Embryonic facial prominence (tissue), 1 donor: ENCODE data around the gene BET1L.
"Not testable (repeated sequence)": the region's sequence is repeated elsewhere in the genome, so short reads cannot be mapped to it uniquely, and the experiment has no call there.

Source experiments
- DNase-seq: peaks from one replicate; pipeline ENCODE4 v3.0.0-alpha.2; 2016; ENCODE audit errors: extremely low spot score

BET1L gene, protein sequence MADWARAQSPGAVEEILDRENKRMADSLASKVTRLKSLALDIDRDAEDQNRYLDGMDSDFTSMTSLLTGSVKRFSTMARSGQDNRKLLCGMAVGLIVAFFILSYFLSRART

DNA sequence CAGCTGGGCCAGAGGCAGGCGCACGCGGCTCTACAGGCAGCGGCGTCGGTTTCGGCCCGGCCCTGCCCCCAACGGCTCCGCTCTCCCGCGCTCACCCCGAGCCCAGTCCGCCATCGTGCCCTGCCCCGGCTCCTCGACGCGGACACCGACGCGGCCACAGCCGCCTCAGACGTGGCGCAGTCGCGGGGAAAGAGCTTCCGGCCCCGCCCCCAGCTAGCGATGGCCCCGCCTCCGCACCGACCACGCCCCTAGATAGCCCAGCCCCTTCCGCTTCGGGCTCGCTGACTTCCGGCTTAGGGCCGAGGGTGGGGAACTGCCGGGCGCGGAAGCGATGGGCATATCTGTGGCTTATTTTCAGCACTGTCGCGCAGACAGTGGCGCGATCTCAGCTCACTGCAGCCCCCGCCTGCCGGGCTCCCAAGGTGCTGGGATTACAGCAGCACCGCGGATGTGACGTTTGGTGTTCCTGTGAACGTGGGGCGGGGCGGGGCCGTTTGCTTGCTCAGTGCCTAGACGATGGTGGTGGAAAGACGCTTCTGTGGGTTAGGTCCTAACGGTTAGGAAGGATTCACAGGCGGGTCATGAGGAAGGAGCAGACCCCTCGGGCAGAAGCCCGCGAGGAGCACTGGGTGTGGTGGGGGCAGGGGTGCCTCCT is at the start of gene BET1L, which contains the start of gene RIC8A:
Gene BET1L (minus strand): TSS at position 192 of the 655 bp plus-strand sequence. CDS start 78 bp downstream, at position 114.
Gene RIC8A (plus strand): TSS at position 501 of the 655 bp plus-strand sequence. CDS start 1,147 bp downstream, outside the sequence.
- peak; percentile 94 for DNase-seq

DNA sequence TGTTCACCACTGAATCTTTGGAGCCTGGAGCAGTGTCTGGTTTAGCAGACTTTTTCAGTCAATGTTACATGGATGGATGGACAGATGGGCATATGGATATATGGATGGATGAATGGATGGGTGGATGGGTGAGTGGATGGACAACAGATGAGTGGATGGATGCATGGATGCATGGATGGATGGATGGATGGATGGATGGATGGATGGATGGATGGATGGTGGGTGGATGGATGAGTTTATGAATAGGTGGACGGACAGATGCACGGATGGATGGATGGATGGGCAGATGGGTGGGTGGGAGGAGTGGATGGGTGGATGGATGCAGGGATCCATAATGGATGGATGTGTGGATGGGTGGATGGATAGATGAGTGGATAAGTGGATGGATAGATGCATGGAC is 48.6 kb upstream of the BET1L start:
- DNase-seq: no peak

DNA sequence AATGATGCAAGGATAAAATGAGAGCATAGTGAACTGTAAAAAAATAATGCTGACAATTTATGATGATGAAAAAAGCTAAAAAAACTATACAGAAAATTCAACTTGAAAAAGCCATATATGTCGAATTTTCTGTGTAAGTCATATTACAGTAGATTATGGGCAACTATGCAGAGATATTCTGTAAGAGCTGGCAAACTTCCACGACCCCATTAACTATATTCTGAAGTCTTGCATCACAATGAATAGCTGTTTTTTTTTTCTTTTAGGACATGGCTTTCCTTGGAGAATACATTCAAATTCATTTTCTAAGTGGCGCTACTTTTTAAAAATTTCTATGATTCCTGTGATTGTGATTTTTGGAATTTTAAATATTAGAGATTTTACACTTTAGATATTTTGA is 48.0 kb upstream of the BET1L start:
- no peak for DNase-seq

DNA sequence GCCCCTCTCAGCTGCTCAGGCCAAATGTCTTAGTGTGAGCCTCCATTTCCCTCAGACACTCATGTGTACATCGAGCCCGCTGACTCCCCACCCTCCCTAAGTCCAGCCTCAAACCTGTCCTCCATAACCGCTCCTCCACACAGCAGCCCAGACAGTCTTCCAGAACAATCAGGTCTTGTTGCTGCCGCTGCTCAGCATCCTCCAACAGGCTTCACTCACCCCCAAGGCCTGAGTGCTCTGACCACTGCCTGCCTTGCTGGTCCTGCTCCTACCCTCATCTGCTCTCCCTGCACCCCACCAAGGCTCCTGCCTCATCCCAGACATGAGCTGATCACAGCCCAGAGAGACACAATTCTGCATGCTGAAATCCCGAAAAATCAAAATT is 46.7 kb upstream of the BET1L start:
- DNase-seq: no peak

DNA sequence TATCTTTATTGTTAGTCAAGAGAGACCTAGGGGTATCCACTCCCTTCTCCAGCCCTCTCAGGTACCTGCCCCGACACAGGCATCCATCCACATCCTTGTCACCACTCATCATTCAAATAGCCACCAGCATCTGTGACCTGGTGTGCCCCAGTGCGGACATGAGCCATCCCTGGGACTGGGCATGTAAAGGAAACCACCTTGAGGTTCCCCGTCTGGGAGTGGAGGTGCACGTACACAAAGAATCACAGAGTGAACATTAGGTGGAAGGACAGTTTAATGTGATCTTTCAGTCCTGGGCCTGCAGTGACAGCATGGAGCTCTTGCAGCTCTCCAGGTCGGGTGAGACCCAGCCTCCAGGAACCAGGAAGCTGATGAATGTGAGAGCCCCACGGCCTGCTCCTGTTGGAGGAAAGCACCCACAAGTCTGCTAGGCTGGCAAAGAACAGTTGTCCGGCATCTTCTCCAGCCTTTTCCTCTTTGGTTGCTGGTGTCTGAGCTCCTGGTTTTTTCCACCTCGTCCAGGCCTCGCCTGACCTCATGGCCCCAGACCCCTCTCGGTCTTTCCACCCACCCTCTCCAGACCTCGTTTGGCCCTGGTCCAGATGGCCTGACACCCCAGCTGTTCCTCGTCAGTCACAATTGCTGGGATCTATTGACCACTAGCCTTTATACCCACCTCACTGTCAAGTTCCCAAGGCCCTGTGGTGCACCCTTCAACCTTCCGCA is 46.1 kb upstream of the BET1L start:
- DNase-seq: no peak

DNA sequence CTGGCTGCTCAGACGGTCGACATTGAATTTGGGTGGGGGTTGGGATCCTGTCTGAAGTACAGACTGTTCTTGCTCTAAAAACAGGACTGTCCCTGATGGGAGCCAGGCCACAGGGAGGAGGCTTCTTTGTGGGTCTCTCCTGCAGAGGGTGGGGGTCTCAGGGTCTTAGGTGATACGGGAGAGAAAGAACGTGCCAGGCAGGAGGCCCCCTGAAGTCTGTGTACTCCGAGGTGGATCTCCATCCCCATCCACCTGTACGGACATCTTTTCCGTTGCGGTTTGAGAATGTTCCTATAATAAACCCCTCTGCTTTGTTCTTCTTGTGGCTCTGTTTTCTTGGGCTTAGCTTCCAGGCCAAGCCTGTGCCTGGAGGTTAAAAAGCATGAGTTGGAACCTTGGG is 45.5 kb upstream of the BET1L start:
- DNase-seq: no peak

DNA sequence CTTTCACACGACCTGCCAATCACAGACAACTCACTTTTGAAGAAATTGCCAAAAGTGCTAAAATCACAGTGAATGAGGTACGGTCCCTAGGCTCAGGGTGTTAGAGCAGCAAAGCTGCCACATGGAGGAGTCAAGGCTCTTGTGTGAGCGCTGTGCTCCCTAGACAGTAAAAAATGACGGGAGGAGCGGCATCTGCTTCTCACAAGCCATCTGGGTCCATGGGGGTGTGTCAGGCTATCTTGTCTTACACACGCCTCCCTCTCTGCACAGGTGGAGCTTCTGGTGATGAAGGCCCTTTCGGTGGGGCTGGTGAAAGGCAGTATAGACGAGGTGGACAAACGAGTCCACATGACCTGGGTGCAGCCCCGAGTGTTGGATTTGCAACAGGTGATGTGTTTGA is 44.4 kb upstream of the BET1L start:
- DNase-seq: no peak

DNA sequence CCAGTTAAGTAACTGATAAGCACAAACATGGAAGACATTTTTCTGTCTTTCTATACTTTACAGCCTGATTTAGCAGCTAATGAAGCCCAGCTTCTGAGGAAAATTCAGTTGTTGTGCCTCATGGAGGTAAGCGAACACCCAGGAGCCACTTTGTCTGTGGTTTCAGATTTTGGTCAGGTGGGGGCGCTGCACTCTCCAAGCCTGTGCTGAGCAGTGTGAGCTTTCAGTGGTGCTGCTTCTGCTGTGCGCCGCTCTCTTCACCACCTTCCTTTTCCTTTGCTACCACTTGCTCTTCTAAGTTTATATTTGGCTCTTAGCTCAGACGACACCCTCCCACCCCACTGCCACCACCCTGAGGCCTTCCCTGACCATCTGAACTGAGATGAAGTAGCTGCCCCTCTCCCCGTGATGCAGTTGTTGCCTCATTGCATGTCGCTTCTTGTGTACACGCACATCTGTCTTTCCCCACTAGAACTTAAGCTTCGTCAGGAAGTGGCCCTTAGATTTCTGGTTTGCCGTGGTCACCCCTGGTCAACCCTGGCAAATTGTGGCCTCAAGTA is 43.6 kb upstream of the BET1L start:
- no peak for DNase-seq

DNA sequence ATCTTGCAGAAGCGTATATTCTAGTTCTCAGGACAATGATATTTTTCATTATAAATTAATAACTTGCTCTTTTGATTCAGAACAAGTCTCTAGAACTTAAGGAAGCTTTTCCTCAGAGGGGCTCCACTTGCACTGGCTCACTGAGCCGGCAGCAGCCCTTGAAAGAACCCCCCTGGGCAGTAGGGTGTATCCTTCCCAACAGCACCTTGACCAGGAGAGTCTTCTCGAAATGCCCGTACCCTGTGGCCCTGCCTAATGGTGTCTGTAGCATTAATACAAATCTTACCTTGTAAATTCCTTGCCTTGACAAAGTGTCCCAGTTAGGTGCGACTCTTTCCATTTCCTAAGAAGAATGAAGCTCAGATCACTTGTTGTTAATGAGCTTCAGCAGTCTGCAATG is 43.1 kb upstream of the BET1L start:
- DNase-seq: no peak

DNA sequence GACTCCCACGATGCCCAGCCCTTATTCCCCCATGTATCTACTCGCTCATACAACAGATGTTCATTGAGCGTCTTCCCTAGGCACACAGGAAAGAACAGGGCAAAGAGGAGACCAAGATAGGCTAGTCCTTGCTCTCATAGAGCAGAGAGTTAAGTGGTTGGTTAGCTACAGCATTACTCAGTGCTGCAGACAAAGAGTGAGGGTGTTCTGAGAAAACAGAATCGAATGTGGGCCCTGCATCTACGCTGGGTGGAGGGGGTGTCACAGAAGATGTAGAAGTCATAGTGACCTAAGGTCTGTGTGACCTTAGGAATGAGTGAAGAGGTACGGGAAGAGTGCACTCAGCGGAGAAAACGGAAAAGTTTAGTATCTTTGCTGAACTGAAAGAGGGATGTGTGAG is 41.9 kb upstream of the BET1L start:
- no peak for DNase-seq

DNA sequence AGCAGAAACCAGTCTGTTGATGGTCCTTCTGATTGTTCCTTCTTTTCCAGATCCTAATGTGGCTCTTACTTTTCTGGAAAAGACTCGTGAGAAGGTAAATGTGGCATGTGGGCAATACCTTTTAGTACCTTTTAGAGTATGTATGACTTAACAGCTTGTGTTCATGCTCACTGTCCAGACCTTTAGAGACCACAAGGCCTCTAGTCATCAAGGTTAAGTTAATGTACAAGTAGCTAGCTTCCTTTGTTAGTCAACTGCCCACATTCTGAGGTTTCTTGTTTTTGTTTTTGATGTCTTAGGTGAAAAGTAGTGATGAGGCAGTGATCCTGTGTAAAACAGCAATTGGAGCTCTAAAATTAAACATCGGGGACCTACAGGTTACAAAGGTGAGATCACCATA is 37.2 kb upstream of the BET1L start:
- no peak for DNase-seq

DNA sequence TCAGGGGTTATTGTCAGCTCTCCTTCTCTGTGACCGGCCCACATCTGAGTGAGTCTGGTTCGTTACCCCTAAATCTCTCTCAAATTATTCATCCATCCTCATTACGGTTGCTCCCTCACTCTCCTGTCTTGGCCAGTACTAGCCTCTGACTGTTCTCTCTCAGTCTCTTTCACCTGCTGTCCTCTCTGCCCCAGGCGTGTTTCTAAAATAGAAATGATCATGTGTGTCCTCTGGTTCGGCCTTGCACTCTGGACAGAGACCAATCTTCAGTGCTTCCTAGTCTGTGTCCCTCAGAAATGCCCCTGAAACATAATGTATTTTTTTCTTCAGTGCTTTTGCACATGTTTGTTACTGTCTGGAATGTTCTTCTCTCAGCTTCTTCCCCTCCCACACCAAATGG is 34.4 kb upstream of the BET1L start:
- no peak for DNase-seq

DNA sequence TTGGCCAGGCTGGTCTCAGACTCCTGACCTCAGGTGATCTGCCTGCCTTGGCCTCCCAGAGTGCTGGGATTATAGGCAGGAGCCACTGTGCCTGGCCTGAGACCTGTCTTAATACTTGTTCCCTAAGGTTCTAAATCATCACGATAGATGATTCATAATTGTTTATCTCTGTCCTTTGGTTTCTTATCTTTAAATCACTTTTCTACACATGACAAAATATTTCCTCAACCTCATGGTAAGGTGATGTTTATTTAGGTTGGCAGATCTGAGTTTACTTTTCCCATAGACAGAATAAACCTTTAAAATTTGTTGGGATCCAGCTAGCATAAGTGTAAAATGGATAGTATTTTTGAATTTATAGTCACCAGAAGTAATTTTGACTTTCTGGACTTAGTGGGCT is 33.1 kb upstream of the BET1L start:
- no peak for DNase-seq

DNA sequence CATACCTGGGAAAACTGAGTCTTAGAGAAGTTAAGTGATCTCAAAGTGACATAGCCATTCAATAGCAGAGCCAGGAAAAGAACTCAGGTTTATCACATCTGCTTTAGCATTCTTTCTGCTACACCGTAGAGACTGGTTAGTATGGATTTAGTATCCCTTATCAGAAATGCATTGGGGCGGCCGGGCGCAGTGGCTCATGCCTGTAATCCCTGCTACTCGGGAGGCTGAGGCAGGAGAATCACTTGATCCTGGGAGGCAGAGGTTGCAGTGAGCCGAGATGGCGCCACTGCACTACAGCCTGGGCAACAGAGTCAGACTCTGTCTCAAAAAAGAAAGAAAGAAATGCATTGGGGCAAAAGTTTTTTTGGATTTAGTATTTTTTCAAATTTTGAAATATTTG is 31.1 kb upstream of the BET1L start:
- DNase-seq: not testable (repeated sequence)

DNA sequence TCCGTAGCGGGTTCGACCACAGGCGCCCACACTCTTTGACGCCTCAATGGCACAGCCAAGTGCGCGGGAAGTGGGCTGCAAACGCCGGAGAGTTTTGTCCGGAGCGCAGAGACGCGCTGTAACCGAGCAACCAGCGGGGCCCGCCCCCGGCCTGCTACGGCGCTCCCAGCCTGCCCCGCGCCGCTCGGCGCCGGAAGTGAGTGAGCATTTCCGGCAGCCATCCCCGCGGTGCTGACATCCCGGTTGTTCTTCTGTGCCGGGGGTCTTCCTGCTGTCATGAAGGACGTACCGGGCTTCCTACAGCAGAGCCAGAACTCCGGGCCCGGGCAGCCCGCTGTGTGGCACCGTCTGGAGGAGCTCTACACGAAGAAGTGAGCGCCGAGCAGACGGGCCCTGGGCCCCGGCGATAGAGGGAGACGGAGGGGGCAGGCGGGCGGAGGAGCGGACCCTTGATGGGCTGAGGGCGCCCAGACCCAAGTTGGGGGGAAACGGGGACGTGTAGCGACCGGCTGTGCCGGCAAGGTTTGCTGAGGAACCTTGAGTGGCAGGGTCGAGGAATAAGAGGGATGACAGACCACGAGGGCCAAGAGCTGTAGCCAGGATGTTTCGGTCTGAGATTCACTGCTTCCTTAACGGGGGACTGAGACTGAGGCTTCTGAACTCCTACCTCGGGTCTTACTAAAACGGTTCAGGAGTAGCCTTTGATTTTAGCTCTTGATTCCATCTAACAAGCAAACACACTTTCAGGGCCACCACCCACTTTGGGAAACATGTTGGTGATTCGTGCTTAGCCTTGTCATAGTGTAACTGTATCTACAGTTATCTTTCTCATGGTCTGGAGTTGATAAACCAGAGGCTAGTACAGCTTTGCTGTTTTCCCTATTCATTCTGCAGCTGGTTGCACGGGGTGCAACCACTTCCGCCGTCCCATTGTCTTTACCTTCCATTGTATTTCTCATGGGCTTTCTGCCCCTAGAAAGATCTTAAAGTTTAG is 29.9 kb upstream of the BET1L start, which contains the start of gene PSMD13:
Gene PSMD13 (plus strand): TSS at position 203 of the 994 bp plus-strand sequence. CDS start 74 bp downstream, at position 277.
- peak; percentile 56 for DNase-seq

DNA sequence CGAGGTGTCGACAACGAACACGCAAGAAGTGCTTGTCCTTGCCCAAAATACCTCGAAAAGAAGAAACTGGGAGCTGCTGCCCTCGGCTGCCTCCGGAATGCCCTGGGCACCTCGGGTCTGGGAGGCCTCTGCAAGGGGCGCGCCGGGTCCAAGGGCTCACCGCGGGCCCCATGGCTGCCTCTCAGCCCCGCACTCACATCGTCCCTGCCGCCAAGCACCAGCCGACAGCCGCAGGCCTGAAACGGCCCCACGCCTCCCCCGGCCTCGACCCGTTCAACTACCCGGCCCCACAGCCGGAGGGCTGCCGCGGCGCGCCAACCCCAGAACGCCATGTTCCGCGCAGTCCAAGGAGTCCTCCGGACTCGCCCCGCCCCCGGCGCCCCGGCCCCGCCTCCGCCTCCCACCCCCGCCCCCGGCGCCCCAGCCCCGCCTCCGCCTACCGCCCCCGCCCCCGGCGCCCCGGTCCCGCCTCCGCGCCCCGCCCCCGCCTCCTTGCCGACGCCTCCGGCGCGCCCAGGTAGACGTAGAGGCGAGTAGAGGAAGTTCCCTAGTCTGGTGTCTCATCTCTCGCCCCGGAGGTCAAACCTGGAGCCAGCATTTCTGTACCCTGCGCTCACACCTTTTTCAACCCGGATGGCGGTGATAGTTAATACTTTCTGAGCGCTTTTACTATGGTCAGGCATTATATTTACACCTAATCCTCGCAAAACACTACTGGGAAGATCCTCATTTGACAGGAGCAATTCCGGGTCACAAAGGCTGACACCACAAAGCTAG is 29.0 kb upstream of the BET1L start, which contains the start of gene SIRT3:
Gene SIRT3 (minus strand): TSS at position 346 of the 777 bp plus-strand sequence. CDS start 14 bp downstream, at position 332.
- DNase-seq: peak; percentile 65

DNA sequence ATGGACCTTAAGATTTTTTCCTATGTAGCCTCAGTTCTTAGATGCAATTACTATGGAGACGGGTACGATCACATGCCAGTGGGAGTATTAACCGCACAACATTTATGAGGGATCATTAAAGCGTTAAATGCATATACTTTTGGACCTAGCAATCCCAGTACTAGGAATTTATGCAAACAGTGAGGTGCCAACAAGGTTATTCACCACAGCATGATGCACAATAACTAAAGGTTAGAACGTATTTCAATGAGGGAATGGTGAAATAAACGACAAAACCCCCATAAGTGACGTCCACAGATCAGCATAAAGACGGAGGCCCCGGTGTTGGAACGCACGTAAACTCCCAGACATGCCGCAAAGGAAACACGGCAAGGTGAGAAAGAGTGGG is 28.4 kb upstream of the BET1L start:
- peak; percentile 13 for DNase-seq

DNA sequence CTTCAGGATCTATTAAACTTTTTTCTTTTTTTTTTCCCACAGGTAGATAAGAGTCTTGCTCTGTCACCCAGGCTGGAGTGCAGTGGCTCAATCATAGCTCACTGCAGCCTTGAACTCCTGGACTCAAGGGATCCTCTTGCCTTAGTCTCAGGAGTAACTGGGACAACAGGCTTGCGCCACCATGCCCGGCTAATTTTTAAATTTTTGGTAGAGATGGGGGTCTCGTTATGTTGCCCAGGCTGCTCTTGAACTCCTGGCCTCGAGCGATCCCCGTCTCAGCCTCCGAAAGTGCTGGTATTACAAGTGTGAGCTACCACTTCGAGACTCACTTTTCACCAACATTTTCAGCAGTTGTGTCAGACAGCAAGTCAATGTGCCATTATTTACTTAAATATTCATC is 28.0 kb upstream of the BET1L start:
- no peak for DNase-seq

DNA sequence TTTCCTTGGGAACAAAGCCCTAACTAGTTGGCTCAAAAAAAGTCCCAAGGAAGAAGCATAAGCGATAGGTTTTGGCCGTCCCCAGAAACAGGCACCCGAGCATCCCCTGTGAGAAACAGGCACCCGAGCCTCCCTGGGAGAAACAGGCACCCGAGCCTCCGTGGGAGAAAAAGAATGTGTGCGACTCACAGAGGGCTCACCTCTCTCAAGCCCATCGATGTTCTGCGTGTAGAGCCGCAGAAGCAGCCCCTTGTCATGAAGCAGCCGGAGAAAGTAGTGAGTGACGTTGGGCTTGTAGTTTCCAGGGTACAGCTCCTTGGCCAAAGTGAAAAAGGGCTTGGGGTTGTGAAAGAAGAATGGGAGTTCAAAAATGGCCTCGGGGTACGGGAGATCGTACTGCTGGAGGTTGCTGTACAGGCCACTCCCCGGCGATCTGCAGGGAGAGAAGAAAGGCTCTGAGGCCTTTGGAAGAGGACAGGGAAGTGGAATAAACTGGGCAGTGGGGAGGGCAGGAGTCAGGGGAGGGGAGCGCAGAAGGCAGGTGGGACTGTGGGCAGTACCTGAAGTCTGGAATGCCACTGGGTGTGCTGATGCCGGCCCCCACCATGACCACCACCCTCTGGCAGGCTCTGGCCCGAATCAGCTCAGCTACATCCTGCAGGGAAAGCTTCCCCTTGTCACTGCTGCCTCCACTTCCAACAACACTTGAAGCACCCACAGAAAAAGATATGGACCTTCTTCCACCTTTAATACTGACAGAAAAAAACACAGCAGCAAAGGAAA is 25.8 kb upstream of the BET1L start:
- no peak for DNase-seq

DNA sequence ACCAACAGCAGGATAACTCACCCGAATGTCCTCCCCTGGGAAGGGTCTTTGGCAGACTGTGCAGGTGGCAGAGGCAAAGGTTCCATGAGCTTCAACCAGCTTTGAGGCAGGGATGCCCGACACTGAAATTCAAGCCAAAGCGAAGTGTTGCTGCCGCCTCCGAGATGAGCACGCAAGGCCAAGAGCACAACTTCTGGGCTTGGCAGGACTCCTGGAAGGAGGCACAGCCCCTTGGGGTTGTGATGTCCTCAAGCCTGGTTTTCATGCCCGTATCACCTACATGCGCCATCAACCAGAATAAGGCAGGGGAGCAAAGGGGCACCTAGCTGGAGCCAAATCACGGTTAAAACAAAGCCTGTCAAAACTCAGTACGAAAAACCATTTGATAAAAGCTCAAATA is 23.2 kb upstream of the BET1L start:
- DNase-seq: no peak
